Stimulated activated CD4-positive, alpha-beta T cell treated with anti-CD3 and anti-CD28 coated beads, Interleukin-4, amount 100 ng/mL, for 48 hours (primary cell): ENCODE measurements around the gene KRTAP24-1.

Experiments
- DNase-seq, 2 donors: peaks; one replicate each; pipeline ENCODE4 v3.0.0-alpha.2; 2020; ENCODE audit warnings: low read depth in 2 of 2

Gene KRTAP24-1

DNA sequence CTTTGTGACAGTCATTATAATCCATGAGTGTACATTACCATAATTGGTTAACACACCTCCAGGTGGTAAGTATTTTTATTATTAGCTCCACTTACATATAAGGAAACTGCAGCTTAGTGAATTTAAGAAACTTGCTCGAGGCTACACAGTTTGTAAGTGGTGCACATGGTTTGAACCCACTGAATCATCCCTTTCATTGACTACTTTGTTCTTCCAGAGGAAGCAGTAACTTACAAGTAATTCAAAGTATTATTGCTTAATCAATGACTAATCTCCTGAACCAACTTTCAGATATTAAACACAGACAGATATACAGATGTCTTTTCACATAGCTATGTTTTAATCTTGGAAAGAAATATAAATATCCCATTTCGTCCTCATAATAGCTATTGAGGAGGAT lies 48.1 kb downstream of the KRTAP24-1 start:
- no peak for DNase-seq

GRCh38 chr21:30234050-30234449 lies 48.7 kb downstream of the KRTAP24-1 start:
- no peak for DNase-seq

DNA sequence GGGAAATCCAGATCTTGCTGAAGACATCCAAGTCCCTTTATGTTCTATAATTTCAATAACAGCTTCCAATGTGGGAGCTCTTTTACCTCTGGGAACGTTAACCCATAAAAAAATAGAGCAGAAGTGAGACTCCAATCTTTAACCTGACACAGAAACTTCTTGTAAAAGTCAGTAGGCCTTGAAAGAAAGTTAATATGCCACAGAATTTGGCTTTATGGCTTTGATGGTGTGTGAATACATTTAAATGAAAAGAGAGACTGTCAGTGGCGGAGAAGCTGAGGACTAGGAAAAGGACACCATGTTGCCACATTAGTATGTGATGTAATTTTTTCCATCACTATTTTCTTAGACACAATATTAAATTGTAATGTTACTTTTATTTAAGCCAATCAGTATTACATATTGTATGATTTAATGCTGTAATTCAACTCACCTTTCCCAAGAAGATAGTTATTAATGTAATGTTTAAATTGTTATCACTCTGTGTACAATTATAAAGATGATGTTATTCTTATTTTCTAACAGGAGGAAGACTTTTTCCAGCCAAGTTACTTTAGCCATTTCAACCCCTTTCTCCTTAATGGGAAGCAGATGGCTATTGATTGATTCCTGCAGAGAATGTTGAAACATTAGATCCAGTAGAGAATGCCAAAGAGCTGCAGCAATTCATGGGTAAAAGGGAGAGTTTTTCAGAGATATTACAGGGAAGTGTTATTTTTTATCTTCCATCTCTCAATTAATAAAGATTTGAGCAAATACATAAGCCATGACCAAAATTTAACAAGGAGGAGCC lies 49.3 kb downstream of the KRTAP24-1 start:
- DNase-seq = no peak

GRCh38 chr21:30232011-30232410 lies 50.7 kb downstream of the KRTAP24-1 start:
- DNase-seq = no peak
